SKM-1 treated with dmso at 0.1 percent for 144 hours (cell line): ENCODE measurements around the gene FURIN.
"Not testable (repeated sequence)": the region's sequence is repeated elsewhere in the genome, so short reads cannot be mapped to it uniquely, and the experiment has no call there.

ENCODE experiments used
- DNase-seq: peaks from one replicate; lab custom pipeline; 2025; ENCODE audit not compliant: unreplicated experiment; lab: John Stamatoyannopoulos, UW

Gene FURIN

DNA sequence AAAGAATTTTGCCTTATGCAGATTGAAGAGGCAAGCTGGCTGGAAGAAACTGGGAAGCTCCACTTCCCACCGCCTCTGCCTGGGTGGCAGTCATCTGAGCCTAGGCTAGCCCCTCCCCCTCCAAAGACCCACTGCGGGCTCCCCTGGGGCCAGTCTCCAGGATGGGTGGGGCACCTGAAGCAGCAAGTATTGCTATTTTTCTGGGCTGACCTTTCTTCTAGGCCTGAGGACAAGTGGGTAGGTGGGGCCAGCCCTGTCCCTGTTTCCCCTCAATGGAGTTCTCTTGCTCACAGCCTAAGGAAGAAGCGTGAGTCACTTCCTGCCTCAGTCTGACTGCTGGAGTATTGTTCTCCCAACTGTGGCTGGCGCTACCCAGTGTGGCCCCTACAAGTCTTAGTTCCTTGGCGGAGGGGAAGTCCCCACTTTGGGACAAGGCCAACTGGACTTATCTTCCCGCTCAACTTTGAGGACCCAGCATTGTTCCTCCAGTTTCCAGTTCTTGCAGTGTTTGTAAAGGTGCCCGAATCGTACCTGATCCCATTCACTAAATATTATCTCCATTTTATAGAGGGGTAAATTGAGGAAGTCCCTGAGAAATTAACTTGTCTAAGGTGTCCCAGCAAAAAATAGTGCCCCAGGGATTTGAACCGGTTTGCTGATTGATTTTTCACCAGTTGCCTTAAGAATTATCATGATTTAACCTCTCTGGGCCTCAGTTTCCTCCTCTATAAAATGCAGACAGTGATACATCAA, 1.4 kb downstream of the FURIN start:
- DNase-seq, result peak; percentile 88

DNA sequence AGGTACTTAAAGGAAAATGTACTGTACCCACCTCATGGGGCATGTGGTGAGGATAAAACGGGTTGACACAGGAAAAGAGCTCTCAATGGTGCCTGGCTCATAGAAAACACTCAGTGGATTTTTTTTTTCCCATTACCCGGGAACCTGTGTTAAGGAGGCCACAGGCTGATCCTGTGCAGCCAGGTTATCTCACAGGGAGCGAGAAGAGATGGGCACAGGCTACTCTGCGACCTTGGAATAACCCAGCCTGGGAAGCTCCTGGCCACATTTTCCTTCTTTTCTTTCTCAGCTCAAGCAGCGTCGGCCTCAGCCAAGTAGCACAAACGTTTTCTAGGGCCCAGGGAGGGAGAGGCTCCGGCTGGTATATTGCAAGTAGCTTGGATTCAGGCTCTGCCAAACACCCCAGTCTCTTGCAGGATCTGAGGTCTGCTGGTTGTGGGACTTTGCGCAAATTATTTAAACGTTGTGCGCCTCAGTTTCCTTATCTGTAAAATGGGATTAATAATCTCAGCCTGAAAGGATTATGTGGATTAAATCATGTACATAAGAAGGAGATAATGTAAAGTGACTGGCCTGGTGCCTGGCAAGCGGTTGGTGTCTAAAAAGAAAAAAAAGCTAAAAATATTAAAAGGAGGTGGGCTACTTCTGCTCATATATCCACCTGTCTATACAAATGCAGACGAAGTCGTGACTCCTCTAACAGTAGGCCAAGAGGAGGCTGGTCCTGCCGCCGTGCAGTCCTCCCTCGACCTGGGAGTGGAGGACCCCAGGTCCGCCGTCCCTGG, 2.2 kb downstream of the FURIN start:
- DNase-seq, result no peak

DNA sequence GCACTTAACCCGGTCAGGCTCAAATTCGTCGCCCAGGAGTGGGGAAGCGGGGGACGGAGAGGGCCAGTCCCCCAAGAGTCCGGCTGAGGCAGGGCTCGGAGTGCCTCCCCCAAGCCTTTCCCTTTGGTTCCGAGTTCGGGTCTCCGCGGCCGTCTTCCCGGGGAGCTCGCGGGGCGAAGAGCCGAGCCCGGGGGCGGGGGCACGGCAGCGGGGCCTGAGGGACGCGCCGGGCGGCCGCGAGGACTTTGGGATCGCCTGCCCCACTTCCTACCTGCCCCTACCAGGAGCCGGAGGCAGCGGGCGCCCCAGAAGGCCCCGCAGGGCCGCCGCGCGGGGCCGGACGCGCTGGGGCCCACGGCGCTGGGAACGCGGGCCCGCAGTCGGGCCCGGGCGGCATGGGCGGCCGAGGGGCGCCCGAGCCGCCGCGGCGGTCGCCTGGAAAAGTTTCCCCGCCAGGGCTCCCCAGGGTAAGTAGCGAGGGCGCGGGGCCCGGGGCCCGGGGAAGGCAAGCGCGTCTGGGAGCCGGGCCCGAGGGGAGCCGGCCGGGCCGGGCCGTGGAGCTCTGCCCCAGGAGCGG, 2.8 kb downstream of the FURIN start:
- DNase-seq, result no peak

DNA sequence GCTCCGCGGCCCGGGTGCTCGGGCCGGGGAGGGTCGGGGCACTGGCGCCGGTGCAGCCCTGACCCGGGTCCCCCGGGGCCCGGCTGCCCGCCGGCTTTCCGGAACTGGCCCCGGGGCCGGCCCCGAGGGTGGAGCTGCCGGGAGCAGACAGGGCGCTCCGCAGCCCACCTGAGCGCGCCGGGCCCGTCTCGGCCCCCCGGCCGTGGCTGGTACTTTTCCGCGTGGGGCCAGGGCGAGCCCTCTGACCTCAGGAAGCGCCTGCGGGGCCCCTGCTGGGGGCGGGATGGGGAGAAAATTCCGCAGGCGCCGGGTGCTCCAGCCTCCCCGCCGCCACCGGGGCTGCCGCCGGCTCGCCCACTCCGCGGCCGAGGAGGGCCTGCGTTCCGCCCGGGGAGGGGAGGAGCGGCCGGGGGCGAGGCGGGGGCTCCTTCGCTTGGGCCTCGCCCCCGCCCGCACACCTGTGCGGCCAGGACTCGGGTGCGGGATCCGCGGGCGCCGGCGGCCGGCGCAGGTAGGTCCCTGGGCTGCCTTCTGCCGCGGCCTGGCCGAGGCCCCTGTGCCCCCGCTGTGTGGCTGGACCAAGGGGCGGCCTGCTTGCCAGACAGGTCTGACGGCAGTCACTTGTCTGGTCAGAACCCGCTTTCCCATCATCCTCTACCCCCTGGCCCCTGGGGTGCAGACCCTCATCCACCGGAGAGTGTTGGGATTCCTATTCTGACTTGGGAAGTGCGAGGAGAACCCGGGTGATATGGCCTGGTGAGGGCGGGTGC, 3.5 kb downstream of the FURIN start:
- no peak for DNase-seq

DNA sequence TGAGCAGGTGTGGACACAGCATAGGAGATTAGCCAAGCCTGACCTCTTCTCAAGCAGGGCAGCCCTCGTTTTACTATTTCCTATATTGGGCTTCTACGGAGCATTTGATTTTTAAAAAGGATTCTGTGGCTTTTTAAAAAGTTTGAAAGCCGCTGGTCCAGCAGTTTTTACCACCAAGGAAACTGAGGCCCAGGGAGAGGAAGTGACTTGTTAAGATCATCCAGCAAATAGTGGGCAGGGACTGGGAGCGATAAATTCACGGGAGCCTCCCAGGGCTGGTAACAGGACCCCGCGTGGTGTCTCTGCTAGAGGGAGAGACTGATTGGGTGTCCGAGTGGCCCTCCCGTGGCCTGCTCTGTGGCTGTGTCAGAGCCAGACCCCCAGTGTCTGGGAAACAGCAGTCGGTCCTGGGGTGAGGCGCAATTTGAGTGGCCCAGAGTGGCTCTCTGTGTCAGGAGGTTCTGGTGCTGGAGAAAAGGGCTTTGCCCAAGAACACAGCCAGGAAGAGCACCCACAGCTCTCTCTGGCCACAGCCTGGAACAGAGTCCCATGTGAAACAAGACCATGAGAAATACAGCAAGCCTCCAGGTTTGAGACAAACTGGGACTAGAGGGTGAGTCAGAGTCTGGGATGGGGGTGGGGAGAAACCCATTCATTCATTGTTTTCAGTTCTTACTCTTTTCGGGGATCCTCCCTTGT, 4.2 kb downstream of the FURIN start:
- DNase-seq, result no peak

DNA sequence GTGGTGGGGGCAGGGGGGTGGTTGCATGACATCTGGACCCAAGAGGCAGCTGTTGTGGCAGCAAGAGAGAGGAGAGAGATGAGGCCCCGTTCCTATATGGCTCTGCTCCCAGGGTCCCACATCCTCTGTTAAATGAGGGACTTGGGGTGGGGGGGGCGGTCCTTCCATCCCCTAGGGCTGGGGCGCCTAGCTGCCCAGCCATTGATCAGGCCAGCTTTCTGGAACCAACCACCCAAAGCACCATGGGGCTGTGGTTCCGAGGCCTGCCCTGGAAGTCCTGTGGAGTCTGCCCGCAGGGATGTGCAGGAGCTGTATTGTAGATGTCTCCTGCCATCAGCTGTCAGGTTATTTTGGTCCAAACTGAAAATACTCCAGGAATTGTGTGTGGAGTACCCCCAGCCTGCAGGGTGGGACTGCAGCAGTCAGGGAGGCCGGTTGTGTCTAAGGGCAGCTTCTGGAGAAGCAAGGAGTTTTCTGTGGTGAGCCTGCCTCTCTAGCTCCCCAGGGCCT, 5.2 kb downstream of the FURIN start:
- DNase-seq, result no peak

DNA sequence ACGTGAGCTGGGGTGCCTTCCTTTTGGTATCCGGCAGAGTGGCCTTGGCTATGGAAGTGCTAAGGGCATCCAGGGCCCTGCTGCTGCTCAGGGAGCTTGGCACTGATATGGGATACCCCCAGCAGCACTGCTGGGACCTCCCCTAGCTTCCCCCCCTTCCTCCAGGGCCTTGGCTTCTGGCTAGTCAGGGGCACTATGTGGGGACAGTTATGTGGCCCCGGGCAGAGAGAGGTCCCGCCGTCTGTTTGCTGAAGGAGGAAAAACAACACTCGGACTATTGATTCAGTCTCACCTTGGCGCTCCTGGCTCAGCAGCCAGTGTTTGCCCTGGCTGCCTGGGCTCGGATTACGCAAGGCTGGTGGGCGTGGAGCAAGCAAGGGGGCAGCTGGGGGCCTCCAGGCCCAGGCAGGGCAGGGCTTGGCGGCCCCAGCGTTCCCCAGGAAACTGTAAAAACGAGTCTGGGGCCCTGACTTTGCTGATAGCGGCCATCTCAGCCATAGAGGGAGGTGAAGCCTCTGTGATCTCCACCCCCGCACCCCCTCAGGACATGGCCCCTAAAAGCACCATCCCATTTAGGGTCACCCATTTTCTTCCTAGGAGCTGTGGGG, 5.7 kb downstream of the FURIN start:
- no peak for DNase-seq

DNA sequence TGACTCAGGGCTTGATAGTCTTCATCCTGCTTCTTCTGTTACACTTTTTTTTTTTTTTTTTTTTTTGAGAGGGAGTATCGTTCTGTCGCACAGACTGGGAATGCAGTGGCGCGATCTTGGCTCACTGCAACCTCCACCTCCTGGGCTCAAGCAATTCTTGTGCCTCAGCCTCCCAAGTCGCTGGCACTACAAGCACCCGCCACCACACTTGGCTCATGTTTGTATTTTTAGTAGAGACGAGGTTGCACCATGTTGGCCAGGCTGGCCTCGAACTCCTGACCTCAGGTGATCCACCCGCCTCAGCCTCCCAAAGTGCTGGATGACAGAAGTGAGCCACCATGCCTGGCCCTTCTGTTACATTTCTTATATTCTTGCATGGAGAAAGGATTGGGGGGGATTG, 6.6 kb downstream of the FURIN start:
- not testable (repeated sequence) for DNase-seq

DNA sequence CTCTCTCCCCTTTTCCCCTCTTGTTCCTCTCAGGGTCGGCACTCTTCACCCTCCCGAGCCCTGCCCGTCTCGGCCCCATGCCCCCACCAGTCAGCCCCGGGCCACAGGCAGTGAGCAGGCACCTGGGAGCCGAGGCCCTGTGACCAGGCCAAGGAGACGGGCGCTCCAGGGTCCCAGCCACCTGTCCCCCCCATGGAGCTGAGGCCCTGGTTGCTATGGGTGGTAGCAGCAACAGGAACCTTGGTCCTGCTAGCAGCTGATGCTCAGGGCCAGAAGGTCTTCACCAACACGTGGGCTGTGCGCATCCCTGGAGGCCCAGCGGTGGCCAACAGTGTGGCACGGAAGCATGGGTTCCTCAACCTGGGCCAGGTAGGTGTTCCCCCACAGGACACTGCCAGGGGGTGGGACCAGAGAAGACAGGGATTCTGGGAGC, 7.2 kb downstream of the FURIN start:
- no peak for DNase-seq

DNA sequence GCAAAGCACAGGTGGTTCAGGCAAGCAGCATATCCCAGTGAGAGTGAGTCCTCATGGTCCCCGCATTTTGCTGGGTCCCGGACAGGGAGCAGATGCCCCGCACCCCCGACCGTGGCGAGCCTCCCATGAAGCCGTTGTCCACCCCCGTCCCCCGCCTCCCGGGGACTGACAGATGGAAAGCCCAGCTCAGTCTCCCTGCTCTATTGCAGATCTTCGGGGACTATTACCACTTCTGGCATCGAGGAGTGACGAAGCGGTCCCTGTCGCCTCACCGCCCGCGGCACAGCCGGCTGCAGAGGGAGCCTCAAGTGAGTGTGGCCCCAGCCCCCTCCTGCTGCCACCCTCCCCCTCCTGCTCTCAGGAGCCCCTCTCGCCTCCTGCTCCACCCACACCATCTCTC, 7.7 kb downstream of the FURIN start:
- DNase-seq, result no peak

DNA sequence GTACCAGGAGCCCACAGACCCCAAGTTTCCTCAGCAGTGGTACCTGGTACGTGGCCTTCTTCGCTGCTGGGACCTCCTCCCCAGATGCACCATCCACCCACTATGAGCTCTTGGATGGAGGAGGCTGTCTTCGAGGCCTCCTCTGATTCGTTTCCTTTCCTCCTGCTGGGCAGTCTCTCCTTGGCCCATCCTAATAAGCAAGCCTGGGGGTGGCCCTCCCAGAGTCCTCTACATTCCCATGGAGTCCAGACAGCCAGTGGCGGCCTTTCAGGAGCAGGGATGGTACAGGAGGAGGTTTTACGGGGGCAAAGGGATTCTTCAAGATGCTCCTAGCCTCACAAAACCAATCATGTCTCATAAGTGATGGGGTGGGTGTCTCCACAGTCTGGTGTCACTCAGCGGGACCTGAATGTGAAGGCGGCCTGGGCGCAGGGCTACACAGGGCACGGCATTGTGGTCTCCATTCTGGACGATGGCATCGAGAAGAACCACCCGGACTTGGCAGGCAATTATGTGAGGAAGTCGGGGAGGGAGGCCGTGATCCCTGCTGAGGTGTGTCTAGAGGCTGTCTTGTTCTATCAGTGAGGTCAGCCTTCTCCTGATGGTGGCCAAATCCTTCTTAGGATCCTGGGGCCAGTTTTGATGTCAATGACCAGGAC, 8.3 kb downstream of the FURIN start:
- DNase-seq, result no peak

DNA sequence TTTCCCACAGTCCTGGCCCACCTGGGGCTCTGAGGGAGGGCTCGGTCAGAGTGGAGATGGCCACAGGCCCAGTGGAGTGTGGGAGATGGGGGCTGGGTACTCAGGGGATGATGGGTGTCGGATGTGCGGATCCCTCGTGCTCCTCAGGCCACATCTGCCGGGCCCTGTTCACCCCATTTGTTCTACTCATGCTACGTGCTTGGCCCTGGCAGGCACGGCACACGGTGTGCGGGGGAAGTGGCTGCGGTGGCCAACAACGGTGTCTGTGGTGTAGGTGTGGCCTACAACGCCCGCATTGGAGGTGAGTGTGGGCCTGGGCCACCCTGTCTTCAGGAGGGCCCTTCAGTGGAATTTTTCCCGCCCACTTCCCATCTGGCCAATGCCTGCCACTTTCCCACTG, 8.9 kb downstream of the FURIN start:
- DNase-seq, result no peak

DNA sequence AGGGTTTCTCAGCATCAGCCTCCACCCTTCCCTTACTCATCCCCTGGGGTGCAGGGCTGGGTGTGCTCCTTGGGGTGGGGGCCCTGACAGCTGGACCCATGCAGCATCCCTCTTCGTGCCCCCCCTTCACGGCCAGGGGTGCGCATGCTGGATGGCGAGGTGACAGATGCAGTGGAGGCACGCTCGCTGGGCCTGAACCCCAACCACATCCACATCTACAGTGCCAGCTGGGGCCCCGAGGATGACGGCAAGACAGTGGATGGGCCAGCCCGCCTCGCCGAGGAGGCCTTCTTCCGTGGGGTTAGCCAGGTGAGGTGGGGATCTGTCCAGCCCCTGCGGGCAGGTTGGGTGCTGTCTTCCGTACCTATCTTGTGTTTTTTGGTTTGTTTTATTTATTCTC, 9.6 kb downstream of the FURIN start:
- no peak for DNase-seq

DNA sequence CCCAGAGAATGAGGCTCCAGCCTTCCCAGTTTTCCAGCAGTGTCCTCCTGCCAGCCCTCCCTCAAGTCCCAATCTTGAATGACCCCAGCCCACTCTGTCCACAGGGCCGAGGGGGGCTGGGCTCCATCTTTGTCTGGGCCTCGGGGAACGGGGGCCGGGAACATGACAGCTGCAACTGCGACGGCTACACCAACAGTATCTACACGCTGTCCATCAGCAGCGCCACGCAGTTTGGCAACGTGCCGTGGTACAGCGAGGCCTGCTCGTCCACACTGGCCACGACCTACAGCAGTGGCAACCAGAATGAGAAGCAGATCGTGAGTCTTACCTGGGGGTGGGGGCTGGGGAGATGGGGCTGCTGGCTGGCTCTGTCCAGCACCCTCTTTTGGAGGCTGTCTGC, 10.3 kb downstream of the FURIN start:
- no peak for DNase-seq

DNA sequence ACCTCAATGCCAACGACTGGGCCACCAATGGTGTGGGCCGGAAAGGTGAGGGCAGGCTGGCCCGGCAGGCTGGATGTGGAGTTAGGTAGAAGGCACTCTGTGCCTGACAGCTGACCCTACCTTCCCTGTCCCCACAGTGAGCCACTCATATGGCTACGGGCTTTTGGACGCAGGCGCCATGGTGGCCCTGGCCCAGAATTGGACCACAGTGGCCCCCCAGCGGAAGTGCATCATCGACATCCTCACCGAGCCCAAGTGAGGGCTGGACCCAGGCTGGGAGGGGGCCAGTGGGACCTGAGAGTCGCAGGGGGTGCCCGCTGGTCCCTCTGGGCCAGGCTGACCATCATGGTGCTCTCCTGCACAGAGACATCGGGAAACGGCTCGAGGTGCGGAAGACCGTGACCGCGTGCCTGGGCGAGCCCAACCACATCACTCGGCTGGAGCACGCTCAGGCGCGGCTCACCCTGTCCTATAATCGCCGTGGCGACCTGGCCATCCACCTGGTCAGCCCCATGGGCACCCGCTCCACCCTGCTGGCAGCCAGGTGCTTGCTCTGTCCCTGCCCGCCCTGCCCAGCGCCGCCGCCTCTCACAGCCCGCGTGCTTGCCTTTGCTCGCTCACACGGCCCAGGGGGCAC, 11.5 kb downstream of the FURIN start:
- DNase-seq, result no peak

DNA sequence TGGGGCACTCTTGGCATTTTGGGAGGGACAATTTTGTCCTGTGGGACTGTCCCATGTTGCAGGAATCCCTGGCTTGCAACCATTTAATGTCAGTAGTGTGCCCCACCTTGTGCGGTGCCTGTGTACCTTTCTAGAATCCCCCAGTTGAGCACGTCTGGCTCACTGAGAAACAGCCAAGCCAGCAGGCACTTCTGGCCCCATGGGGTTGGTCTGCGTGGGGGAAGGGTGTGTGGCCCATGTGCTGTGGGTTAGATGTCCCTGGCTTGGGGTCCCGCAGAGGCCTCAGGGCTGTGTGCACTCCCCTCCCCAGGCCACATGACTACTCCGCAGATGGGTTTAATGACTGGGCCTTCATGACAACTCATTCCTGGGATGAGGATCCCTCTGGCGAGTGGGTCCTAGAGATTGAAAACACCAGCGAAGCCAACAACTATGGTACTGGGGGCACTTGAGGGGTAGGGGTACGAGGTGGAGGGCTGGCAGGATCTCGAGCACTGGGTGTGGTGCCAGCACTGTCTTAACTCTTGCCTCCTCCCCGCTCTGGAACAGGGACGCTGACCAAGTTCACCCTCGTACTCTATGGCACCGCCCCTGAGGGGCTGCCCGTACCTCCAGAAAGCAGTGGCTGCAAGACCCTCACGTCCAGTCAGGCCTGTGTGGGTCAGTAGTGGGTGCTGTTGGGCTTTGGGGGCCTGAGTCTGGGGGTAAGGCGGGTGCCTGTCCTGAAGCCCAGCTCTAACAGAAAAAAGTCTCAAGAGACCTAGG, 12.2 kb downstream of the FURIN start:
- no peak for DNase-seq

DNA sequence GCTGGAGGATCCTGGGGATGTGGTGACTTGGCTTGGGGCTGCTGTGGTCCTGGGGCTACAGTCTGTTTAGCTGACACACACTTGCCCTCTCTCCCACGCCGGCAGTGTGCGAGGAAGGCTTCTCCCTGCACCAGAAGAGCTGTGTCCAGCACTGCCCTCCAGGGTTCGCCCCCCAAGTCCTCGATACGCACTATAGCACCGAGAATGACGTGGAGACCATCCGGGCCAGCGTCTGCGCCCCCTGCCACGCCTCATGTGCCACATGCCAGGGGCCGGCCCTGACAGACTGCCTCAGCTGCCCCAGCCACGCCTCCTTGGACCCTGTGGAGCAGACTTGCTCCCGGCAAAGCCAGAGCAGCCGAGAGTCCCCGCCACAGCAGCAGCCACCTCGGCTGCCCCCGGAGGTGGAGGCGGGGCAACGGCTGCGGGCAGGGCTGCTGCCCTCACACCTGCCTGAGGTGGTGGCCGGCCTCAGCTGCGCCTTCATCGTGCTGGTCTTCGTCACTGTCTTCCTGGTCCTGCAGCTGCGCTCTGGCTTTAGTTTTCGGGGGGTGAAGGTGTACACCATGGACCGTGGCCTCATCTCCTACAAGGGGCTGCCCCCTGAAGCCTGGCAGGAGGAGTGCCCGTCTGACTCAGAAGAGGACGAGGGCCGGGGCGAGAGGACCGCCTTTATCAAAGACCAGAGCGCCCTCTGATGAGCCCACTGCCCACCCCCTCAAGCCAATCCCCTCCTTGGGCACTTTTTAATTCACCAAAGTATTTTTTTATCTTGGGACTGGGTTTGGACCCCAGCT, 13.0 kb downstream of the FURIN start:
- DNase-seq, result no peak
